Hepatic stellate cell (primary cell): Measurements from ENCODE around the gene GRK3.
"Not testable (repeated sequence)": the region's sequence is repeated elsewhere in the genome, so short reads cannot be mapped to it uniquely, and the experiment has no call there.

ENCODE experiments used
- DNase-seq: peaks from one replicate; pipeline ENCODE4 v3.0.0; 2011; ENCODE audit warnings: low spot score

Gene GRK3

DNA sequence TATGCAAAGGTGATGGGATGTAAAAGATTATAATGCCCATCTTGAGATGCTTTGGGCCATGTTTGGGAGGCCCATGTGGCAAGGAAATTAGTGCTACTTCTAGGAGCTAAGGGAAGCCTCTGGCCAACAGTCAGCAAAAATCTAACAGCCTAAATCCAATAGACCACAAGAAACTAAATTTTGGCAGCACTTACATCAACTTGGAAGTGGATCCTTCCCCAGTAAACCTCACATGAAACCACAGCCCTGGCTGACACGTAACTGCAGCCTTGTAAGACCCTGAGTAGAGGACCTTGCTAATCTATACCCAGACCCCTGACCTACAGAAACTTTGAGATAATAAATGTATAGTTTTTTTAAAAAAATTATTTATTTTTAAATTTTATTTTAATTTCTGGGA lies 13.1 kb upstream of the GRK3 start:
- no peak for DNase-seq

DNA sequence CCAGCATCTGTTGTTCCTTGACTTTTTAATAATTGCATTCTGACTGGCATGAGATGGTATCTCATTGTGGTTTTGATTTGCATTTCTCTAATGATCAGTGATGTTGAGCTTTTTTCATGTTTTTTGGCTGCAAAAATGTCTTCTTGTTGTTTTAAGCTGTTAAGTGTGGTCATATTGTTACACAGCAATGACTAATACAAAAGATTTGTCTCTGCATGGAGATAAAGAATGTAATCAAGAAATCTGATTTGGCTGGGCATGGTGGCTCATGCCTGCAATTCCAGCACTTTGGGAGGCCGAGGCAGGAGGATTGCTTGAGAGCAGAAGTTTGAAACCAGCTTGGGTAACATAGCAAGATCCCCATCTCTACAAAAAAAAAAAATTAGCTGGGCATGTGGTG lies 12.1 kb upstream of the GRK3 start:
- DNase-seq = not testable (repeated sequence)

GRCh38 chr22:25553131-25553530 lies 11.3 kb upstream of the GRK3 start:
- DNase-seq = no peak

- no peak for DNase-seq
Measured at GRCh38 chr22:25554238-25554671, 10.2 kb upstream of the GRK3 start.

- DNase-seq = no peak
Measured at GRCh38 chr22:25554689-25555088, 9.8 kb upstream of the GRK3 start.

DNA sequence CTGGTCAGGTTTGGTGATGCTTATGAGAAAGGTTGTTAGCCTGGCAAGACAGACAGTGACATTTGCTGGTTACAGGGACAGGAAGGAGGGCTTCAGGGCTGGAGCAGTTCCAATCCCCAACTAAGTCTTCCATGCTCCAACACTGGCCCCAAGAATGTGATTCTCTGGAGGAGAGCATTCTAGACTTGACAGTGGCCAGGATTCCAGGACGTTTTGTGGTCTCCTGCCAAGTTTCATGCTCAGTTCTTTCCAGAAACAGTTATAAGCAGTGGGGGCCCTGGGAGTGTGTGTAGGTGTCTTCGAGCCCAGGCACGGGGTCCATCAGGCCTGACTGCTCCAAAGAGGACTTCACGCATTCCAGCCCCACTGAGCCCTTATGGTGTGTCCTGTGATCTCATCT lies 8.9 kb upstream of the GRK3 start:
- no peak for DNase-seq

GRCh38 chr22:25557218-25557617 lies 7.3 kb upstream of the GRK3 start:
- no peak for DNase-seq

GRCh38 chr22:25558341-25558740 lies 6.1 kb upstream of the GRK3 start:
- DNase-seq = no peak

DNA sequence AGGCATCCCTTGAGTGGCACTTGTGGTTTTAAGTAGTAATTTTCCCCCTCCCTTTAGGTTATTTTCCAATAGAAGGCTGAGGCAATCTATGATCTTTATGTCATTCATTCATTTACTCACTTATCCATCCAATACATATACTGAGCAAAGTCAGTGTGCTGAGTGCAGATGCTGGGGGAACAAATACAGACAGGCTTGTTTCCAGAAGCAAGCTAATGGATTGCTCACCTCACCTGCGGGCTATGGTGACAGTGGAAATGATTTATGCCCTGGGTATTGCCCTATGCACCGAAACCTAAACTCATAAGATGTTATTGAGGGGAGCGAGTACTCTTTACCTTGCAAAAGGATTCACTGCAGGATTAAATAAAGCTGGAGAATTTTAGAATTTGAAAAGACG lies 4.6 kb upstream of the GRK3 start:
- not testable (repeated sequence) for DNase-seq

DNA sequence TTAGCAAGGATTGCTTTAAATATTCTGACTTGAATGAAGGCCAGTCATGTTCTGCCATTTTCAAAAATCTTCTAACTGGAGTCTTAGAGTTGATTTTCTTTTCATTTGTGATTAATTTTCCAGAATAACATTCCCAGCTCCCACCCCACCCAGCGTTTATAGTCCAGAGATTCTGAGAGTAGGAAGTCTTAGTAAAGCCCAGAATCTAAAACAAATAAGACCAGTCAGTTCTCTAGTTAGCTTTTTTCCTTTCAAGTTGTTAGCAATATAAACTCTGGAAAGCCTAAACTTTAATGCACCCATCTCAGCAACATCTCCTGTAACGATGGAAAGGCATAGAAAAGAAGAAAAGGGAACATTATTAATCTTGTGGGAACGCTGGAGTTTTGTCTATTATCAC lies 3.3 kb upstream of the GRK3 start:
- not testable (repeated sequence) for DNase-seq

DNA sequence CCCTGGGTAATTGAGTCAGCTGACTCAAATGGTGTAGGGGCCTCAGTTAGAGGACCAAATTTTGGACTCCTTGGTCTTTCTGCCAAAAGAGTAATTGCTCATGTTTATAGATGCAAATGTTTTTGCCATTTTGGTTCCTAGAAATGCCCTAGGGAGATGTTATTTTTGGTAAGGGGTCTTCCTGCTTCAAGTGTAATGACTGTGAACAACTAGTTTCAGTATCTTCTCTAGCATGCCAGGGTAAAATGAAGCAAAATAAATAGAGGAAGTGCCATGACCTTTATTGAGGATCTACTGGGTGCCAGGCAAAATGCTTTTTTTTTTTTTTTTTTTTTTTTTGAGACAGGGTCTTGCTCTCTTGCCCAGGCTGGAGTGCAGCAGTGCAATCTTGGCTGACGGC lies 2.5 kb upstream of the GRK3 start:
- not testable (repeated sequence) for DNase-seq

DNA sequence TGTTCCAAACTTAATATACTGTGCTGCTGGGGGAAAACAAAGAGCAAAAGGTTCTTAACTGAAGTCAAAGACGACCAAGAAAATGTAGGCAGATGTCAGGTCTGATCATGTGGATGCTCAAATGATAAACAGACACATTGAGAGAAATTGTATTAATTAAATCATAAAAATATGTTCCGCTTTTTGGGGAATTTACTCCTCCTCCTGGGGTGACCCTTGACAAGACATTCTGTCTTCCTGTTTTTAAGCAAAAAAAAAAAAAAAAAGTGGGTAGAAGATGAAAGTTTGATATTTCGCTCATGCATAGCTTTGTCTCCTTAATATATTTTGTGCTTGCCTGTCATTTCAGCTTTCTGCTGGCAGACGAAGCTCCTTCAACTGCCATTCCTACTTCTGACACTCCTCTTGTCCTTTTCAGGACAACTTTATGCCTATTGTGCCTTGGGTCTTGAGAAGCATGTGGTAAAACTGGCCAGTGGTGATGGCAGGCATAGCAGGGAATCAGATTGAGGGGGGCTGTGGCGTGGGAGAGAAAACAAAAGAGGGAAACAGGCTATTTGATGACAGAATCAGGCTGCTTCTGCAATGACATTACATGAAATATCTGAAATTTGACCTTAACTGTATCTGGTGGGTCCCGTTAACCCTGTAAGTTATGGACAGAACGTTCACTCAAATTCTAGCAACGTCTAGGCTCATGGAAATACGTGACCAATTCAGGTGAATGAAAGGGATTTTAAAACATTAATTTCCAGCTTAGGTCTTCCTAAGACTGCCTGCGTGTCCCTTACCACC lies 1.3 kb upstream of the GRK3 start:
- DNase-seq = not testable (repeated sequence)

DNA sequence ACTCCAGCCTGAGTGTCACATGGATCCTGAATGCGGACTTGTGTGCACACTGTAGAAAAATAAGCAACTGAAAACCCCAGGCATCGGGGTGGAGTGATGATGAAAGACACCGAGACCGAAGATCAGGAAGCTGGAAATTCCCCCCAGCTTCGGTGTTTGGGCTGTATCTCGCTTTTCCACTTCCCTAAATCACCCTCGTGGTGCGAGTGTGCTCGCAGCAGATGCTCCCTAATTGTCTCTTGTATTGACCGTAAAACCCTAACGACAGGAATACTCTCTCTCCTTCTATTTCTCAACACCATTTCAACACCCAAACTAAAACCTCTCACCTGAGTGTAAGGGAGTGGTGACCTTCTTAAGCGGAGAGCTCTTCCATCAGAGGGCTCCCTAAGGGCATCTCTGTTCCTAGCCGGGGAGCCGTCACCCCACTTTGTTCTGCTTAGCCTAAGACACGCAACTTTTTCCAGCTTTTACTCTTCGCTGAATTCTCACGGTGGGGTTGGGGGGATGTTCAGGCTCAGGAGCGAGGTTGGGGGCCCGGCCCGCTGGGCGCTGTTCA lies 635 bp upstream of the GRK3 start:
- DNase-seq = no peak

- no peak for DNase-seq
Measured at GRCh38 chr22:25564979-25565677, 653 bp downstream of the GRK3 start.

DNA sequence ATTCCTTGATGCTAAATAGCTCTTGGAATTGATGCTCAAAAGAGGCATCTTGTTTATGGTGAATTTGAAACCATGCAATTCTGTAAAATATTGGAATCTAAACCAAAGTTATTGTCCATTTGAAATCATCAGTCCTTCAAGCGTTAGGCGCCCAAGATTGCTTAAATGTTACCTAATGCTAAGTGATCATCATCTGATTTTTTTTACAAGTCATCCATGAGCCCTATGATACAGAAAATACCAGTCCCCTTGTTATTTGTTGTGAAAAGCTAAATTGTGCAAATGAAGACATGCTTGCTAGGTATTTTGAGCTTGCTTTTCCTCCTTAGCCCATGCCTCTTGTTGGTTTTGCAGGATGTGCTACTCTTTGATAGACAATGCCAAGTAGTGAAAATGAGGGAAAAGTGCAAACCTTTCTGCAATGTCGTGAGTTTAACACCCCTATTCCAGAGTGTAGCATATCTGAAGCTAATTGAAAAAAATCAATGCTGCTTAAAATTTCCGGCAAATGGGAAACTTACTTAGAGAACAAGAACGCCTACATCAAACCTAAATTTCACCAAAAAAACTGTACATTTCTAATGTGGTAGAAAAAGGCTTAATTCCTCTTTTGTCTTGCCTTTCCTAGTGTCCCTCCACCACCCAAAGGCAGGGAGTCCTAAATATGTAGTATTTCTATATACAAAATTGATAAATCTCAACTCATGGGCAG lies 1.9 kb downstream of the GRK3 start:
- no peak for DNase-seq

GRCh38 chr22:25566898-25567235 lies 2.4 kb downstream of the GRK3 start:
- no peak for DNase-seq

DNA sequence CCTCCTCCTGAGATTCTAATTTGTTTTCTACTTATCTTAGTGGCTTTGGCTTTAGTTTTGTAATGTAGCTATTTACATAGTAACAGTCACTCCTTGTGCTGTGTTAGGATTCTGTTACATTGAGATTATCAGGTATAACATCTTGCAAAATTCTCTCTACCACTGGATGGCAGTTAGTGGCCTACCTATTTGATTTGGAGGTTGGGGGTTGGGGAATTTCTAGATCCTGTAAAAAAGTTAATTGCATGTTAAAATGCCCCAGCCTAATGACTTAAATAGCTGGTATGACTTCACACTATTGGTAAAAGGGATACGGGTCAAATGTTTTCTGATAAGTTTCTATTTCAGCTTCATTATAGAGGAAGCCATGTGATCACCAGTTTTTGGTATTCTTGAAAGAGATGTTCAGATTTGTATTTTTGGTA lies 2.8 kb downstream of the GRK3 start:
- DNase-seq = no peak

DNA sequence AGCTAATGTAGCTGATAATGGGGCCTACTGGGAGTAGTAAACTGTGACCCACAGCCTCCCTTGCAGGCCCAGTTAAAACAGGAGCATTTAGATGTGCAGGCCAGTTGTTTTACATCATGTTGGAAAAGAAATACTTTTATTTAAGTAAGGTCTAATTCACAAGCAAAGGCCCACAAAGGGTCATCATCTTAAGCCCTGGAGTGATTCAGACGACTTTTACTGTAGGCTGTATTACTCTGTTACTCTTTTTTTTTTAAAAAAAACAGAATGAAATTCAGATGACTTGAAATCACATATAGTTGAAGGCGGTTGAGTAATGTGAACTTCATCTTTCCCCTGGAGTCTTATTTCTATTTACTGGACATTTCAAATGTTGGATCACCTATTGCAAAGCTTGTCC lies 3.6 kb downstream of the GRK3 start:
- not testable (repeated sequence) for DNase-seq

- DNase-seq = no peak
Measured at GRCh38 chr22:25569361-25569760, 4.9 kb downstream of the GRK3 start.

GRCh38 chr22:25569983-25570382 lies 5.5 kb downstream of the GRK3 start:
- no peak for DNase-seq

- DNase-seq = no peak
Measured at GRCh38 chr22:25570486-25570885, 6.0 kb downstream of the GRK3 start.

GRCh38 chr22:25571969-25572707 lies 7.7 kb downstream of the GRK3 start:
- not testable (repeated sequence) for DNase-seq
